Immature natural killer cell (primary cell): ENCODE data around the gene MRPL44. TPM values are rescaled to one million over a fixed set of nuclear protein-coding genes. Genes with fewer than 3 reads are reported as not detected.
A peak's percentile ranks its signal among the peaks of the same experiment; 100 is the strongest.

Experiments used
- DNase-seq, 3 donors: peaks; one replicate each; pipeline ENCODE4 v3.0.0; 2022; ENCODE audit warnings: mixed read lengths in 1 of 3
- H3K27ac Mint-ChIP-seq, 6 donors: one replicate each; pipeline ENCODE4 v1.8.0; 2020; ENCODE audit warnings: mixed read lengths in 6 of 6, mild to moderate bottlenecking in 5 of 6, inconsistent platforms in 4 of 6, moderate library complexity in 3 of 6
- H3K27me3 Mint-ChIP-seq, 3 donors: one replicate each; pipeline ENCODE4 v1.8.0; 2020 to 2021; ENCODE audit warnings: low read depth in 3 of 3, mild to moderate bottlenecking in 3 of 3, mixed read lengths in 3 of 3, moderate library complexity in 3 of 3, inconsistent platforms in 1 of 3
- H3K36me3 Mint-ChIP-seq, 3 donors: one replicate each; pipeline ENCODE4 v1.8.0; 2020; ENCODE audit warnings: mixed read lengths in 3 of 3, inconsistent platforms in 2 of 3, mild to moderate bottlenecking in 2 of 3
- H3K4me1 Mint-ChIP-seq, 2 donors: one replicate each; pipeline ENCODE4 v1.8.0; 2020; ENCODE audit warnings: inconsistent platforms in 2 of 2, mild to moderate bottlenecking in 2 of 2, mixed read lengths in 2 of 2, moderate library complexity in 1 of 2
- H3K4me3 Mint-ChIP-seq, 5 donors: one replicate each; pipeline ENCODE4 v1.8.0; 2020; ENCODE audit warnings: mild to moderate bottlenecking in 5 of 5, mixed read lengths in 5 of 5, inconsistent platforms in 3 of 5, moderate library complexity in 3 of 5
- H3K9me3 Mint-ChIP-seq, 6 donors: one replicate each; pipeline ENCODE4 v1.8.0; 2020; ENCODE audit warnings: mild to moderate bottlenecking in 6 of 6, mixed read lengths in 6 of 6, inconsistent platforms in 4 of 6, moderate library complexity in 3 of 6
- polyA plus RNA-seq, 3 donors: library from polyadenylated mRNA; unstranded; fragments of 300-500 nt; fragmentation: Illumina TruSeq; gene quantifications; one replicate each; pipeline ENCODE4 v1.2.3, GENCODE V29; 2021

MRPL44 gene
- polyA plus RNA-seq, 3 donors from 2014 or later: 25.3 to 39.6 (median 36.4) TPM

DNA sequence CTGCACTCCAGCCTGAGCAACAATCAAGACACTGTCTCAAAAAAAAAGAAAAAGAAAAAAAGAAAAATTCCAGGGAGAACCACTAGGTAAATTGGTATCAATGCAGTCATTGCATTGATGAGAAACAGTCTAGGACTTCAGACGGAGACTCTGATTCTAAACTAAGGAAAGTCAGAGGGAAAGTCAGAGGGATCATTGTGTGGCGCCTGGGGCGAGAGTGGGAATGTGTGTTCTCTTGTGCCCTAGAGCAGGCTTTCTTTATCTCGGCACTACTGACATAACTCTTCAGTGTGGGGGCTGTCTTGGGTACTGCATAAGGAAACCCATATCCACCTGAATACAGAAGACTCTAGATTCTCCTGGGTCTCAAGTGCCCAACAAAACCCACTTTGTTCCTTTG, 57.1 kb downstream of the MRPL44 start:
- H3K4me1 Mint-ChIP-seq: peaks cover 8 to 30% of the 10 kb centered on the region in 2 donors
- no peak overlapping the region for H3K27ac Mint-ChIP-seq
- H3K27me3 Mint-ChIP-seq: peaks cover 0 to 4% (median 0%) of the 10 kb centered on the region in 3 donors
- no peaks in the 10 kb centered on the region for H3K9me3 Mint-ChIP-seq
- peak overlapping the region in 1 of 5 donors; percentile 70 for H3K4me3 Mint-ChIP-seq
- H3K36me3 Mint-ChIP-seq: peaks cover 0 to 3% (median 0%) of the 10 kb centered on the region in 3 donors
- no peak for DNase-seq

DNA sequence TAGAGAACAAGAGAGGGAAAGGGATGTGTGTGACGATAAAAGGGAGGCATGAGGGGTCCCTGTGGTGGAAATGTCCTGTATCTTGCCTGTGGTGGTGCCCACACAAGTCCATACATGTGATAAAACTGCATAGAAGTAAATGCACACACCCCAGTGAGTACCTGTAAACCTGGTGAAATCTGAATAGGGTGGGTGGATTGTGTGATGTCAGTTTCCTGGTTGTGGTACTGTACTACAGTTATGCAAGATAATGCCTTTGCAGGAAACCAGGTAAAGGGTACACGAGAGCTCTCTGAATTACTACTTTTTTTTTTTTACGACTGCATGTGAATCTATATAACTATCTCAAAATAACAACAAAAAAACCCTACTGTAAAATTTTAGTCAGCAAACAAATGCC, 59.7 kb downstream of the MRPL44 start:
- DNase-seq: no peak
- peaks cover 0 to 2% (median 0%) of the 10 kb centered on the region in 3 donors for H3K27me3 Mint-ChIP-seq
- no peak overlapping the region for H3K4me3 Mint-ChIP-seq
- no peak overlapping the region for H3K27ac Mint-ChIP-seq
- no peaks in the 10 kb centered on the region for H3K9me3 Mint-ChIP-seq
- H3K36me3 Mint-ChIP-seq: peaks cover 0 to 3% (median 0%) of the 10 kb centered on the region in 3 donors
- peaks cover 6 to 18% of the 10 kb centered on the region in 2 donors for H3K4me1 Mint-ChIP-seq

Other genes starting within 250 kb of the MRPL44 start
- 1 to 10 TPM in 2 of 3 donors, not detected in 1; 1.8 to 4.2 TPM for gene AP1S3, start 119.9 kb upstream of the MRPL44 start, polyA plus RNA-seq
- gene WDFY1, start 12.1 kb upstream of the MRPL44 start, polyA plus RNA-seq: 10 to 100 TPM; 39.3 to 58.8 (median 51.0) TPM
- 10 to 100 TPM; 17.9 to 20.3 (median 18.7) TPM for gene SERPINE2, start 81.8 kb downstream of the MRPL44 start, polyA plus RNA-seq